SK-N-SH treated with all-trans-retinoic acid at 6 μM for 48 hours (cell line): Measurements from ENCODE around the gene SYNE1.

Experiments used
- ATAC-seq: fragments of 200-7000 bp; cut with Tn5 transposase; 3 replicates; pipeline ENCODE4 v1.9.1; 2020; ENCODE audit warnings: mild to moderate bottlenecking, moderate library complexity
- ARNTL ChIP-seq: fragments of 450-650 bp; formaldehyde crosslinking; IDR thresholded peaks from 2 replicates; pipeline ENCODE4 v1.5.0; 2020; ENCODE audit warnings: low read depth, mild to moderate bottlenecking, moderate library complexity, borderline replicate concordance
- BACH2 ChIP-seq: fragments of 250-450 bp; sonication (Bioruptor Pico); IDR thresholded peaks from 2 replicates; pipeline ENCODE4 v1.9.0; 2021; ENCODE audit warnings: mild to moderate bottlenecking, borderline replicate concordance
- CREB5 ChIP-seq: fragments of 250-450 bp; sonication (Bioruptor Pico); IDR thresholded peaks from 2 replicates; pipeline ENCODE4 v1.5.1; 2020; ENCODE audit warnings: low read depth, mild to moderate bottlenecking, moderate library complexity
- ESRRG ChIP-seq: fragments of 250-450 bp; sonication (Bioruptor Pico); IDR thresholded peaks from 2 replicates; pipeline ENCODE4 v1.6.1; 2021; ENCODE audit warnings: mild to moderate bottlenecking
- ISL1 ChIP-seq: fragments of 250-450 bp; sonication (Bioruptor Pico); IDR thresholded peaks from 2 replicates; pipeline ENCODE4 v2.1.2; 2022; ENCODE audit warnings: mild to moderate bottlenecking, moderate library complexity
- OSR1 ChIP-seq: fragments of 250-450 bp; sonication (Bioruptor Pico); IDR thresholded peaks from 2 replicates; pipeline ENCODE4 v1.8.0; 2022; ENCODE audit warnings: moderate library complexity, mild to moderate bottlenecking, inconsistent platforms
- PATZ1 ChIP-seq: fragments of 250-450 bp; sonication (Bioruptor Pico); IDR thresholded peaks from 2 replicates; pipeline ENCODE4 v1.8.0; 2020; ENCODE audit warnings: mild to moderate bottlenecking, moderate library complexity, borderline replicate concordance
- POU6F1 ChIP-seq: fragments of 250-450 bp; sonication (Bioruptor Pico); IDR thresholded peaks from 2 replicates; pipeline ENCODE4 v1.8.0; 2021; ENCODE audit warnings: low read depth, mild to moderate bottlenecking, moderate library complexity, borderline replicate concordance
- PPARA ChIP-seq: fragments of 250-450 bp; sonication (Bioruptor Pico); IDR thresholded peaks from 2 replicates; pipeline ENCODE4 v1.5.0; 2020; ENCODE audit warnings: mild to moderate bottlenecking, borderline replicate concordance
- RARB ChIP-seq: fragments of 250-450 bp; sonication (Bioruptor Pico); IDR thresholded peaks from 2 replicates; pipeline ENCODE4 v1.8.0; 2021; ENCODE audit warnings: mild to moderate bottlenecking, moderate library complexity
- SNAI2 ChIP-seq: fragments of 250-450 bp; sonication (Bioruptor Pico); IDR thresholded peaks from 2 replicates; pipeline ENCODE4 v1.5.0; 2020; ENCODE audit warnings: mild to moderate bottlenecking, moderate library complexity
- TCF4 ChIP-seq: fragments of 250-450 bp; sonication (Bioruptor Pico); IDR thresholded peaks from 2 replicates; pipeline ENCODE4 v1.8.0; 2021; ENCODE audit warnings: mild to moderate bottlenecking, moderate library complexity, borderline replicate concordance
- TOX ChIP-seq: fragments of 250-450 bp; sonication (Bioruptor Pico); IDR thresholded peaks from 2 replicates; pipeline ENCODE4 v1.8.0; 2021; ENCODE audit warnings: mild to moderate bottlenecking, moderate library complexity, borderline replicate concordance
- ZC3H10 ChIP-seq: fragments of 250-450 bp; sonication (Bioruptor Pico); IDR thresholded peaks from 2 replicates; pipeline ENCODE4 v1.5.1; 2021; ENCODE audit warnings: mild to moderate bottlenecking, moderate library complexity
- ZFP3 ChIP-seq: fragments of 250-450 bp; sonication (Bioruptor Pico); IDR thresholded peaks from 2 replicates; pipeline ENCODE4 v1.5.0; 2020; ENCODE audit warnings: mild to moderate bottlenecking, moderate library complexity
- ZFP30 ChIP-seq: fragments of 450-650 bp; formaldehyde crosslinking; IDR thresholded peaks from 2 replicates; pipeline ENCODE4 v1.5.0; 2022; ENCODE audit warnings: mild to moderate bottlenecking, moderate library complexity
- ZNF565 ChIP-seq: fragments of 450-650 bp; formaldehyde crosslinking; conservative IDR thresholded peaks from 2 replicates; pipeline ENCODE4 v1.5.0; 2020; ENCODE audit warnings: low read depth, mild to moderate bottlenecking, moderate library complexity
- ZNF70 ChIP-seq: fragments of 450-650 bp; formaldehyde crosslinking; IDR thresholded peaks from 2 replicates; pipeline ENCODE4 v1.5.0; 2020; ENCODE audit warnings: mild to moderate bottlenecking, moderate library complexity
- ZNF8 ChIP-seq: fragments of 450-650 bp; formaldehyde crosslinking; IDR thresholded peaks from 2 replicates; pipeline ENCODE4 v1.5.0; 2020; ENCODE audit warnings: mild to moderate bottlenecking, moderate library complexity
- TF ChIP-seq, protein P1 (sequence below): fragments of 250-450 bp; sonication (Bioruptor Pico); IDR thresholded peaks from 2 replicates; pipeline ENCODE4 v1.5.0; 2020; ENCODE audit warnings: mild to moderate bottlenecking, moderate library complexity

SYNE1 gene

GRCh38 chr6:152259234-152259633 lies 377.9 kb downstream of the SYNE1 start:
- ATAC-seq, result no peak
- TF ChIP-seq TCF4 (CRISPR knock-in tag), result no peak
- no peak for TF ChIP-seq ISL1 (CRISPR knock-in tag)

GRCh38 chr6:152257581-152257980 lies 379.6 kb downstream of the SYNE1 start:
- ATAC-seq, result no peak
- TF ChIP-seq ZC3H10, result no peak
- no peak for TF ChIP-seq ISL1 (CRISPR knock-in tag)
- TF ChIP-seq ZNF565, result no peak
- no peak for TF ChIP-seq ZNF8 (CRISPR knock-in tag)
- no peak for TF ChIP-seq TOX
- TF ChIP-seq PATZ1 (CRISPR knock-in tag), result no peak
- no peak for TF ChIP-seq OSR1 (CRISPR knock-in tag)
- no peak for TF ChIP-seq ZFP30
- TF ChIP-seq ZNF70 (CRISPR knock-in tag), result no peak
- TF ChIP-seq RARB, result no peak
- TF ChIP-seq ARNTL (CRISPR knock-in tag), result no peak
- TF ChIP-seq, protein P1, sequence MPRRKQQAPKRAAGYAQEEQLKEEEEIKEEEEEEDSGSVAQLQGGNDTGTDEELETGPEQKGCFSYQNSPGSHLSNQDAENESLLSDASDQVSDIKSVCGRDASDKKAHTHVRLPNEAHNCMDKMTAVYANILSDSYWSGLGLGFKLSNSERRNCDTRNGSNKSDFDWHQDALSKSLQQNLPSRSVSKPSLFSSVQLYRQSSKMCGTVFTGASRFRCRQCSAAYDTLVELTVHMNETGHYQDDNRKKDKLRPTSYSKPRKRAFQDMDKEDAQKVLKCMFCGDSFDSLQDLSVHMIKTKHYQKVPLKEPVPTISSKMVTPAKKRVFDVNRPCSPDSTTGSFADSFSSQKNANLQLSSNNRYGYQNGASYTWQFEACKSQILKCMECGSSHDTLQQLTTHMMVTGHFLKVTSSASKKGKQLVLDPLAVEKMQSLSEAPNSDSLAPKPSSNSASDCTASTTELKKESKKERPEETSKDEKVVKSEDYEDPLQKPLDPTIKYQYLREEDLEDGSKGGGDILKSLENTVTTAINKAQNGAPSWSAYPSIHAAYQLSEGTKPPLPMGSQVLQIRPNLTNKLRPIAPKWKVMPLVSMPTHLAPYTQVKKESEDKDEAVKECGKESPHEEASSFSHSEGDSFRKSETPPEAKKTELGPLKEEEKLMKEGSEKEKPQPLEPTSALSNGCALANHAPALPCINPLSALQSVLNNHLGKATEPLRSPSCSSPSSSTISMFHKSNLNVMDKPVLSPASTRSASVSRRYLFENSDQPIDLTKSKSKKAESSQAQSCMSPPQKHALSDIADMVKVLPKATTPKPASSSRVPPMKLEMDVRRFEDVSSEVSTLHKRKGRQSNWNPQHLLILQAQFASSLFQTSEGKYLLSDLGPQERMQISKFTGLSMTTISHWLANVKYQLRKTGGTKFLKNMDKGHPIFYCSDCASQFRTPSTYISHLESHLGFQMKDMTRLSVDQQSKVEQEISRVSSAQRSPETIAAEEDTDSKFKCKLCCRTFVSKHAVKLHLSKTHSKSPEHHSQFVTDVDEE (CRISPR knock-in tag), result no peak
- TF ChIP-seq, all 23 proteins: peak for 0

- TF ChIP-seq ESRRG (CRISPR knock-in tag) (no peak), PPARA (CRISPR knock-in tag) (no peak), ZFP3 (CRISPR knock-in tag) (no peak), ZNF70 (CRISPR knock-in tag) (no peak), ISL1 (CRISPR knock-in tag) (no peak), OSR1 (CRISPR knock-in tag) (no peak), ARNTL (CRISPR knock-in tag) (no peak), RARB (no peak), CREB5 (CRISPR knock-in tag) (no peak), POU6F1 (CRISPR knock-in tag) (no peak), TOX (no peak), ZNF565 (no peak), ZNF8 (CRISPR knock-in tag) (no peak), BACH2 (no peak), SNAI2 (CRISPR knock-in tag) (no peak)
- TF ChIP-seq, protein P1 (CRISPR knock-in tag), result no peak
- ATAC-seq, result no peak
Observed at GRCh38 chr6:152250127-152250526, 387.0 kb downstream of the SYNE1 start.
